Activated naive CD8-positive, alpha-beta T cell treated with anti-CD3 and anti-CD28 coated beads, Interleukin-2, amount 50 U/mL, for 24 hours (primary cell): Measurements from ENCODE around the gene ELL.

Experiments
- ATAC-seq: fragments of 150-1000 bp; cut with Tn5 transposase; one replicate; pipeline ENCODE4 v1.10.0; 2021
- DNase-seq: peaks from one replicate; pipeline ENCODE4 v3.0.0; 2021
- H3K27ac Mint-ChIP-seq: one replicate; pipeline ENCODE4 v1.8.0; 2021; ENCODE audit warnings: mild to moderate bottlenecking, mixed read lengths
- H3K27me3 Mint-ChIP-seq: one replicate; pipeline ENCODE4 v1.8.0; 2021; ENCODE audit warnings: mixed read lengths
- H3K36me3 Mint-ChIP-seq: one replicate; pipeline ENCODE4 v1.8.0; 2021; ENCODE audit warnings: low read depth, mixed read lengths
- H3K4me1 Mint-ChIP-seq: one replicate; pipeline ENCODE4 v1.8.0; 2021; ENCODE audit warnings: mixed read lengths
- H3K4me3 Mint-ChIP-seq: one replicate; pipeline ENCODE4 v1.8.0; 2021; ENCODE audit warnings: mild to moderate bottlenecking, moderate library complexity, mixed read lengths
- H3K9me3 Mint-ChIP-seq: one replicate; pipeline ENCODE4 v1.8.0; 2021; ENCODE audit warnings: mixed read lengths

The ELL gene

GRCh38 chr19:18521692-18522123, at the start of gene ELL:
TSS of gene ELL (minus strand) at chr19:18522070. CDS start at chr19:18522055, 15 bp downstream.
- peak within 1 kb of the TSS; percentile 90 for H3K27ac Mint-ChIP-seq
- DNase-seq (no peak), ATAC-seq (peak; percentile 2)
- no peaks in the 10 kb centered on the region for H3K27me3 Mint-ChIP-seq
- H3K36me3 Mint-ChIP-seq: no peaks in the 10 kb centered on the region
- peak within 1 kb of the TSS; percentile 81 for H3K4me3 Mint-ChIP-seq
- H3K9me3 Mint-ChIP-seq: no peaks in the 10 kb centered on the region
- peaks cover 23% of the 10 kb centered on the region for H3K4me1 Mint-ChIP-seq

- Mint-ChIP-seq H3K36me3 (peaks cover 54% of the 10 kb centered on the region), H3K4me1 (peaks cover 19% of the 10 kb centered on the region), H3K9me3 (no peaks in the 10 kb centered on the region), H3K27ac (no peak overlapping the region), H3K4me3 (no peak overlapping the region), H3K27me3 (no peaks in the 10 kb centered on the region)
- DNase-seq (no peak), ATAC-seq (no peak)
Observed at GRCh38 chr19:18568367-18568766, 46.5 kb upstream of the ELL start.

- no peak for DNase-seq
- Mint-ChIP-seq H3K36me3 (peaks cover 45% of the 10 kb centered on the region), H3K9me3 (no peaks in the 10 kb centered on the region), H3K27me3 (no peaks in the 10 kb centered on the region), H3K4me3 (no peak overlapping the region), H3K27ac (no peak overlapping the region), H3K4me1 (peaks cover 8% of the 10 kb centered on the region)
- ATAC-seq: no peak
Observed at GRCh38 chr19:18566953-18567352, 45.1 kb upstream of the ELL start.

GRCh38 chr19:18562086-18562485, 40.2 kb upstream of the ELL start:
- peaks cover 34% of the 10 kb centered on the region for H3K36me3 Mint-ChIP-seq
- H3K27ac Mint-ChIP-seq: no peak overlapping the region
- ATAC-seq (no peak), DNase-seq (no peak)
- H3K4me3 Mint-ChIP-seq: no peak overlapping the region
- peaks cover 23% of the 10 kb centered on the region for H3K4me1 Mint-ChIP-seq
- H3K9me3 Mint-ChIP-seq: no peaks in the 10 kb centered on the region
- peaks cover 2% of the 10 kb centered on the region for H3K27me3 Mint-ChIP-seq

GRCh38 chr19:18559685-18560084, 37.8 kb upstream of the ELL start:
- Mint-ChIP-seq H3K27ac (peak overlapping the region; percentile 94), H3K36me3 (peaks cover 28% of the 10 kb centered on the region), H3K9me3 (no peaks in the 10 kb centered on the region), H3K4me3 (peak overlapping the region; percentile 90), H3K4me1 (peaks cover 25% of the 10 kb centered on the region), H3K27me3 (peaks cover 2% of the 10 kb centered on the region)
- no peak for ATAC-seq
- DNase-seq: no peak

- no peak for DNase-seq
- H3K36me3 Mint-ChIP-seq: peaks cover 18% of the 10 kb centered on the region
Observed at GRCh38 chr19:18558604-18559003, 36.7 kb upstream of the ELL start.

GRCh38 chr19:18558202-18558555, 36.3 kb upstream of the ELL start:
- ATAC-seq (no peak), DNase-seq (no peak)
- H3K4me3 Mint-ChIP-seq: peak overlapping the region; percentile 90
- H3K27me3 Mint-ChIP-seq: peaks cover 2% of the 10 kb centered on the region
- H3K27ac Mint-ChIP-seq: peak overlapping the region; percentile 94
- H3K36me3 Mint-ChIP-seq: peaks cover 15% of the 10 kb centered on the region
- H3K4me1 Mint-ChIP-seq: peaks cover 25% of the 10 kb centered on the region
- no peaks in the 10 kb centered on the region for H3K9me3 Mint-ChIP-seq

More at GRCh38 chr19:18558604-18559003, 36.7 kb upstream of the ELL start:
- Mint-ChIP-seq H3K27ac (peak overlapping the region; percentile 94), H3K4me1 (peaks cover 25% of the 10 kb centered on the region), H3K9me3 (no peaks in the 10 kb centered on the region), H3K4me3 (peak overlapping the region; percentile 90), H3K27me3 (peaks cover 2% of the 10 kb centered on the region)
- no peak for ATAC-seq

GRCh38 chr19:18557411-18558201, 35.7 kb upstream of the ELL start, which contains the start of gene KXD1:
TSS of gene KXD1 (plus strand) at chr19:18557870. CDS start at chr19:18562057, 4,187 bp downstream.
- H3K9me3 Mint-ChIP-seq: no peaks in the 10 kb centered on the region
- peak within 1 kb of the TSS; percentile 94 for H3K27ac Mint-ChIP-seq
- ATAC-seq: peak; percentile 96
- peaks cover 25% of the 10 kb centered on the region for H3K4me1 Mint-ChIP-seq
- DNase-seq: peak; percentile 99
- H3K4me3 Mint-ChIP-seq: peak within 1 kb of the TSS; percentile 90
- H3K27me3 Mint-ChIP-seq: peaks cover 2% of the 10 kb centered on the region
- peaks cover 13% of the 10 kb centered on the region for H3K36me3 Mint-ChIP-seq

GRCh38 chr19:18551631-18552030, 29.8 kb upstream of the ELL start:
- Mint-ChIP-seq H3K4me1 (no peaks in the 10 kb centered on the region), H3K27me3 (no peaks in the 10 kb centered on the region), H3K9me3 (no peaks in the 10 kb centered on the region), H3K36me3 (no peaks in the 10 kb centered on the region), H3K4me3 (no peak overlapping the region), H3K27ac (no peak overlapping the region)
- ATAC-seq (no peak), DNase-seq (no peak)

- Mint-ChIP-seq H3K36me3 (peaks cover 7% of the 10 kb centered on the region), H3K27ac (peak overlapping the region; percentile 88), H3K4me3 (peak overlapping the region; percentile 85), H3K27me3 (no peaks in the 10 kb centered on the region), H3K4me1 (peaks cover 24% of the 10 kb centered on the region), H3K9me3 (no peaks in the 10 kb centered on the region)
- DNase-seq (peak; percentile 76), ATAC-seq (peak; percentile 91)
Observed at GRCh38 chr19:18543814-18544475, 22.1 kb upstream of the ELL start.

GRCh38 chr19:18542941-18543813, 21.3 kb upstream of the ELL start, which contains the start of gene FKBP8:
TSS of gene FKBP8 (minus strand) at chr19:18543573. CDS start at chr19:18541970, 1,603 bp downstream.
- ATAC-seq: peak; percentile 89
- peaks cover 7% of the 10 kb centered on the region for H3K36me3 Mint-ChIP-seq
- peak; percentile 96 for DNase-seq
- H3K27ac Mint-ChIP-seq: peak within 1 kb of the TSS; percentile 88
- H3K4me1 Mint-ChIP-seq: peaks cover 24% of the 10 kb centered on the region
- H3K4me3 Mint-ChIP-seq: peak within 1 kb of the TSS; percentile 85
- H3K27me3 Mint-ChIP-seq: no peaks in the 10 kb centered on the region
- H3K9me3 Mint-ChIP-seq: no peaks in the 10 kb centered on the region

- H3K9me3 Mint-ChIP-seq: no peaks in the 10 kb centered on the region
- H3K27ac Mint-ChIP-seq: peak overlapping the region; percentile 86
- peaks cover 9% of the 10 kb centered on the region for H3K36me3 Mint-ChIP-seq
- DNase-seq (peak; percentile 38), ATAC-seq (no peak)
- peak overlapping the region; percentile 84 for H3K4me3 Mint-ChIP-seq
- H3K4me1 Mint-ChIP-seq: peaks cover 24% of the 10 kb centered on the region
- no peaks in the 10 kb centered on the region for H3K27me3 Mint-ChIP-seq
Observed at GRCh38 chr19:18541992-18542940, 20.4 kb upstream of the ELL start.

GRCh38 chr19:18541258-18541991, 19.6 kb upstream of the ELL start:
- Mint-ChIP-seq H3K27me3 (no peaks in the 10 kb centered on the region), H3K27ac (peak overlapping the region; percentile 31), H3K9me3 (no peaks in the 10 kb centered on the region), H3K36me3 (peaks cover 13% of the 10 kb centered on the region), H3K4me1 (peaks cover 24% of the 10 kb centered on the region), H3K4me3 (peak overlapping the region; percentile 42)
- DNase-seq (no peak), ATAC-seq (peak; percentile 47)
